Vagina (tissue), 2 donors: Measurements from ENCODE around the gene NELL1. TPM values are rescaled to one million over a fixed set of nuclear protein-coding genes. Genes with fewer than 3 reads are reported as not detected.

Experiments used
- DNase-seq, 2 donors: peaks; one replicate each; pipeline ENCODE4 v3.0.0-alpha.2; 2017; ENCODE audit errors: extremely low spot score in 2 of 2
- H3K27ac ChIP-seq: fragments of 200-600 bp; sonication (generic); one replicate; pipeline ENCODE4 v1.5.1; 2019
- H3K27me3 ChIP-seq: fragments of 200-600 bp; sonication (generic); one replicate; pipeline ENCODE4 v1.5.1; 2019
- H3K36me3 ChIP-seq, 2 donors: fragments of 200-600 bp; sonication (generic); one replicate each; pipeline ENCODE4 v1.5.1; 2017 to 2019
- H3K4me1 ChIP-seq: fragments of 200-600 bp; sonication (generic); one replicate; pipeline ENCODE4 v1.5.1; 2019
- H3K4me3 ChIP-seq, 2 donors: fragments of 200-600 bp; sonication (generic); 1 replicate in 1 of 2; 2 replicates in 1 of 2; pipeline ENCODE4 v1.5.1; 2016 to 2019
- H3K9me3 ChIP-seq: fragments of 200-600 bp; sonication (generic); one replicate; pipeline ENCODE4 v1.5.1; 2019
- CTCF ChIP-seq, 3 experiments: fragments of 450-650 bp in 2 of 3; fragments of 200-600 bp in 1 of 3; sonication (generic) in 1 of 3; IDR thresholded peaks; one replicate each; pipeline ENCODE4 v1.5.1; 2017 to 2019; ENCODE audit warnings: antibody characterized with exemption in 3 of 3, mild to moderate bottlenecking in 2 of 3, moderate library complexity in 2 of 3
- POLR2A ChIP-seq, 2 donors: fragments of 450-650 bp; IDR thresholded peaks; one replicate each; pipeline ENCODE4 v1.6.1; 2017; ENCODE audit warnings: antibody characterized with exemption in 2 of 2, mild to moderate bottlenecking in 2 of 2, moderate library complexity in 2 of 2
- POLR2AphosphoS5 ChIP-seq, 2 donors: sonication (generic); formaldehyde crosslinking; IDR thresholded peaks; one replicate each; pipeline ENCODE4 v1.9.0; 2017; ENCODE audit warnings: antibody characterized with exemption in 2 of 2, mild to moderate bottlenecking in 2 of 2, low read depth in 1 of 2; ENCODE audit not compliant: insufficient read depth in 1 of 2
- intact Hi-C: fragments of 100-400 bp; cut with DNase I; formaldehyde crosslinking; loops from one replicate; pipeline ENCODE4 v1.15.1; 2023
- total RNA-seq: library from RNA; depleted of rRNA; stranded (reverse); fragments of >200 nt; gene quantifications from one replicate; pipeline ENCODE4 v1.2.3, GENCODE V29; 2016

Gene NELL1
- total RNA-seq, 1 donor from 2014 or later, result 0.49 TPM

GRCh38 chr11:21082853-21083252 is 413.5 kb downstream of the NELL1 start:
- no peaks in the 10 kb centered on the region for H3K9me3 ChIP-seq
- DNase-seq, result no peak
- H3K4me1 ChIP-seq, result no peaks in the 10 kb centered on the region
- TF ChIP-seq CTCF (IDR thresholded peaks at IDR 0.05) (no peak), POLR2AphosphoS5 (IDR thresholded peaks at IDR 0.05; ENCODE audit: insufficient read depth in 1 of 2, low read depth in 1 of 2) (no peak), POLR2A (IDR thresholded peaks at IDR 0.05) (no peak)
- no peak overlapping the region for H3K4me3 ChIP-seq
- H3K36me3 ChIP-seq, result no peaks in the 10 kb centered on the region
- H3K27me3 ChIP-seq, result no peaks in the 10 kb centered on the region
- intact Hi-C loops, result no loop called here
- no peak overlapping the region for H3K27ac ChIP-seq

GRCh38 chr11:21088930-21089329 is 419.5 kb downstream of the NELL1 start:
- Histone ChIP-seq H3K4me3 (no peak overlapping the region), H3K9me3 (no peaks in the 10 kb centered on the region), H3K27ac (no peak overlapping the region), H3K4me1 (no peaks in the 10 kb centered on the region), H3K36me3 (no peaks in the 10 kb centered on the region), H3K27me3 (no peaks in the 10 kb centered on the region)
- TF ChIP-seq POLR2AphosphoS5 (IDR thresholded peaks at IDR 0.05; ENCODE audit: insufficient read depth in 1 of 2, low read depth in 1 of 2), result no peak
- TF ChIP-seq CTCF (IDR thresholded peaks at IDR 0.05), result no peak
- TF ChIP-seq POLR2A (IDR thresholded peaks at IDR 0.05), result no peak
- intact Hi-C loops, result no loop called here
- DNase-seq, result no peak

GRCh38 chr11:21104641-21105040 is 435.3 kb downstream of the NELL1 start:
- no peaks in the 10 kb centered on the region for H3K9me3 ChIP-seq
- H3K4me3 ChIP-seq, result no peak overlapping the region
- H3K36me3 ChIP-seq, result no peaks in the 10 kb centered on the region
- TF ChIP-seq CTCF (IDR thresholded peaks at IDR 0.05) (no peak), POLR2AphosphoS5 (IDR thresholded peaks at IDR 0.05; ENCODE audit: insufficient read depth in 1 of 2, low read depth in 1 of 2) (no peak), POLR2A (IDR thresholded peaks at IDR 0.05) (no peak)
- intact Hi-C loops, result no loop called here
- no peak for DNase-seq
- no peaks in the 10 kb centered on the region for H3K4me1 ChIP-seq
- no peaks in the 10 kb centered on the region for H3K27me3 ChIP-seq
- no peak overlapping the region for H3K27ac ChIP-seq

- Histone ChIP-seq H3K4me3 (no peak overlapping the region), H3K36me3 (no peaks in the 10 kb centered on the region), H3K4me1 (no peaks in the 10 kb centered on the region), H3K27me3 (no peaks in the 10 kb centered on the region), H3K27ac (no peak overlapping the region), H3K9me3 (no peaks in the 10 kb centered on the region)
- intact Hi-C loops, result no loop called here
- no peak for DNase-seq
- TF ChIP-seq POLR2A (IDR thresholded peaks at IDR 0.05) (no peak), CTCF (IDR thresholded peaks at IDR 0.05) (no peak), POLR2AphosphoS5 (IDR thresholded peaks at IDR 0.05; ENCODE audit: insufficient read depth in 1 of 2, low read depth in 1 of 2) (no peak)
Observed at GRCh38 chr11:21105196-21105917, 436.0 kb downstream of the NELL1 start.

GRCh38 chr11:21109341-21109740 is 440.0 kb downstream of the NELL1 start:
- DNase-seq, result no peak
- no peaks in the 10 kb centered on the region for H3K4me1 ChIP-seq
- no peak overlapping the region for H3K4me3 ChIP-seq
- intact Hi-C loops, result no loop called here
- H3K36me3 ChIP-seq, result no peaks in the 10 kb centered on the region
- no peaks in the 10 kb centered on the region for H3K9me3 ChIP-seq
- TF ChIP-seq POLR2AphosphoS5 (IDR thresholded peaks at IDR 0.05; ENCODE audit: insufficient read depth in 1 of 2, low read depth in 1 of 2) (no peak), CTCF (IDR thresholded peaks at IDR 0.05) (no peak), POLR2A (IDR thresholded peaks at IDR 0.05) (no peak)
- H3K27ac ChIP-seq, result no peak overlapping the region
- H3K27me3 ChIP-seq, result no peaks in the 10 kb centered on the region
